HL-60 (cell line): ENCODE data around the gene SIX2.

Experiments
- POLR2AphosphoS5 ChIP-seq: IDR thresholded peaks from 2 replicates; pipeline ENCODE4 v1.6.1; 2012; ENCODE audit warnings: low read depth
- TF ChIP-seq, protein P1 (sequence below): IDR thresholded peaks from one replicate; pipeline ENCODE4 v1.5.1; 2011; ENCODE audit warnings: low read length, control low read depth, inconsistent platforms; ENCODE audit not compliant: insufficient read depth
- TF ChIP-seq, protein P2 (sequence below): IDR thresholded peaks from 2 replicates; pipeline ENCODE4 v1.6.1; 2012; ENCODE audit warnings: low read depth; ENCODE audit not compliant: insufficient replicate concordance

DNA sequence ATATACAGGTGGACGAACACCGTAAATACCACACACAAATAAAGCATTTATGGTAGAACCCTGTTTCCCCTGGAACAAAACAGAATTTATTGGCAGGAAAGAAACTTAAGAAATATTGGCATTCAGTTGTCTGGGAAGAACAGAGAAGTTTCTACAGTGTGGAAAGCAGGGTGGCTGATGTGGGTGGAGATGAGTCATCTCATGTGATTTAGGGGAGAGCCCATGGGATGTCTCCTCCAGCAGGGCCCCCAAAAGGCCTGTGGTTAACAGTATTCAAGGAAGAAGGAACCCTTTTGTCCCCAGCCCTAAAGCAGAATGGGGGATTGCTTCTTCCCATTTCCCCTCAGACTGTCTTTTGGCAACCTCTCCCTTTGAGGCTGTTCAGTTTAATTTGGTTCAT is 43.6 kb downstream of the SIX2 start:
- TF ChIP-seq, protein P1, sequence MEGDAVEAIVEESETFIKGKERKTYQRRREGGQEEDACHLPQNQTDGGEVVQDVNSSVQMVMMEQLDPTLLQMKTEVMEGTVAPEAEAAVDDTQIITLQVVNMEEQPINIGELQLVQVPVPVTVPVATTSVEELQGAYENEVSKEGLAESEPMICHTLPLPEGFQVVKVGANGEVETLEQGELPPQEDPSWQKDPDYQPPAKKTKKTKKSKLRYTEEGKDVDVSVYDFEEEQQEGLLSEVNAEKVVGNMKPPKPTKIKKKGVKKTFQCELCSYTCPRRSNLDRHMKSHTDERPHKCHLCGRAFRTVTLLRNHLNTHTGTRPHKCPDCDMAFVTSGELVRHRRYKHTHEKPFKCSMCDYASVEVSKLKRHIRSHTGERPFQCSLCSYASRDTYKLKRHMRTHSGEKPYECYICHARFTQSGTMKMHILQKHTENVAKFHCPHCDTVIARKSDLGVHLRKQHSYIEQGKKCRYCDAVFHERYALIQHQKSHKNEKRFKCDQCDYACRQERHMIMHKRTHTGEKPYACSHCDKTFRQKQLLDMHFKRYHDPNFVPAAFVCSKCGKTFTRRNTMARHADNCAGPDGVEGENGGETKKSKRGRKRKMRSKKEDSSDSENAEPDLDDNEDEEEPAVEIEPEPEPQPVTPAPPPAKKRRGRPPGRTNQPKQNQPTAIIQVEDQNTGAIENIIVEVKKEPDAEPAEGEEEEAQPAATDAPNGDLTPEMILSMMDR, result no peak
- TF ChIP-seq, protein P2, sequence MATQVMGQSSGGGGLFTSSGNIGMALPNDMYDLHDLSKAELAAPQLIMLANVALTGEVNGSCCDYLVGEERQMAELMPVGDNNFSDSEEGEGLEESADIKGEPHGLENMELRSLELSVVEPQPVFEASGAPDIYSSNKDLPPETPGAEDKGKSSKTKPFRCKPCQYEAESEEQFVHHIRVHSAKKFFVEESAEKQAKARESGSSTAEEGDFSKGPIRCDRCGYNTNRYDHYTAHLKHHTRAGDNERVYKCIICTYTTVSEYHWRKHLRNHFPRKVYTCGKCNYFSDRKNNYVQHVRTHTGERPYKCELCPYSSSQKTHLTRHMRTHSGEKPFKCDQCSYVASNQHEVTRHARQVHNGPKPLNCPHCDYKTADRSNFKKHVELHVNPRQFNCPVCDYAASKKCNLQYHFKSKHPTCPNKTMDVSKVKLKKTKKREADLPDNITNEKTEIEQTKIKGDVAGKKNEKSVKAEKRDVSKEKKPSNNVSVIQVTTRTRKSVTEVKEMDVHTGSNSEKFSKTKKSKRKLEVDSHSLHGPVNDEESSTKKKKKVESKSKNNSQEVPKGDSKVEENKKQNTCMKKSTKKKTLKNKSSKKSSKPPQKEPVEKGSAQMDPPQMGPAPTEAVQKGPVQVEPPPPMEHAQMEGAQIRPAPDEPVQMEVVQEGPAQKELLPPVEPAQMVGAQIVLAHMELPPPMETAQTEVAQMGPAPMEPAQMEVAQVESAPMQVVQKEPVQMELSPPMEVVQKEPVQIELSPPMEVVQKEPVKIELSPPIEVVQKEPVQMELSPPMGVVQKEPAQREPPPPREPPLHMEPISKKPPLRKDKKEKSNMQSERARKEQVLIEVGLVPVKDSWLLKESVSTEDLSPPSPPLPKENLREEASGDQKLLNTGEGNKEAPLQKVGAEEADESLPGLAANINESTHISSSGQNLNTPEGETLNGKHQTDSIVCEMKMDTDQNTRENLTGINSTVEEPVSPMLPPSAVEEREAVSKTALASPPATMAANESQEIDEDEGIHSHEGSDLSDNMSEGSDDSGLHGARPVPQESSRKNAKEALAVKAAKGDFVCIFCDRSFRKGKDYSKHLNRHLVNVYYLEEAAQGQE, result no peak
- TF ChIP-seq POLR2AphosphoS5, result no peak
